AG08395 (cell line): ENCODE results near the gene KIAA2012.

Experiments used
- DNase-seq: peaks from one replicate; pipeline ENCODE4 v3.0.0; 2012; ENCODE audit warnings: mixed read lengths, low spot score

The KIAA2012 gene

GRCh38 chr2:202084265-202084664, 11.2 kb downstream of the KIAA2012 start:
- no peak for DNase-seq

GRCh38 chr2:202088777-202089176, 15.7 kb downstream of the KIAA2012 start:
- no peak for DNase-seq

- no peak for DNase-seq
Observed at GRCh38 chr2:202090530-202090929, 17.5 kb downstream of the KIAA2012 start.

- DNase-seq = no peak
Observed at GRCh38 chr2:202091476-202091875, 18.4 kb downstream of the KIAA2012 start.

- no peak for DNase-seq
Observed at GRCh38 chr2:202094426-202094986, 21.5 kb downstream of the KIAA2012 start.

- DNase-seq = no peak
Observed at GRCh38 chr2:202095235-202095634, 22.2 kb downstream of the KIAA2012 start.

- peak; percentile 20 for DNase-seq
Observed at GRCh38 chr2:202096736-202097135, 23.7 kb downstream of the KIAA2012 start.

- DNase-seq = no peak
Observed at GRCh38 chr2:202098291-202098690, 25.2 kb downstream of the KIAA2012 start.

GRCh38 chr2:202099515-202099914, 26.5 kb downstream of the KIAA2012 start:
- no peak for DNase-seq

GRCh38 chr2:202100176-202100575, 27.1 kb downstream of the KIAA2012 start:
- DNase-seq = no peak

- no peak for DNase-seq
Observed at GRCh38 chr2:202101026-202101579, 28.0 kb downstream of the KIAA2012 start.

GRCh38 chr2:202102425-202103000, 29.5 kb downstream of the KIAA2012 start:
- DNase-seq = no peak

GRCh38 chr2:202104286-202104870, 31.3 kb downstream of the KIAA2012 start:
- DNase-seq = peak; percentile 60

GRCh38 chr2:202105025-202105424, 32.0 kb downstream of the KIAA2012 start:
- no peak for DNase-seq

- no peak for DNase-seq
Observed at GRCh38 chr2:202108345-202108744, 35.3 kb downstream of the KIAA2012 start.

- DNase-seq = no peak
Observed at GRCh38 chr2:202109139-202109736, 36.2 kb downstream of the KIAA2012 start.

GRCh38 chr2:202109737-202110184, 36.7 kb downstream of the KIAA2012 start:
- DNase-seq = peak; percentile 23

GRCh38 chr2:202110491-202110890, 37.4 kb downstream of the KIAA2012 start:
- DNase-seq = no peak

GRCh38 chr2:202112041-202112440, 39.0 kb downstream of the KIAA2012 start:
- DNase-seq = no peak

- peak; percentile 53 for DNase-seq
Observed at GRCh38 chr2:202113571-202114142, 40.6 kb downstream of the KIAA2012 start.

GRCh38 chr2:202114291-202114690, 41.2 kb downstream of the KIAA2012 start:
- DNase-seq = no peak

- no peak for DNase-seq
Observed at GRCh38 chr2:202114795-202115194, 41.7 kb downstream of the KIAA2012 start.
